ENCODE results near the gene HIGD1C. TPM values are rescaled to one million over a fixed set of nuclear protein-coding genes. Genes with fewer than 3 reads are reported as not detected.

HIGD1C gene
- total and polyA plus RNA-seq, 7 donors = not detected

- Histone ChIP-seq H3K4me3 (no peak overlapping the region), H3K36me3 (peaks cover 8 to 37% (median 13%) of the 10 kb centered on the region in 4 donors), H3K27me3 (no peaks in the 10 kb centered on the region), H3K4me1 (peaks cover 0 to 79% (median 77%) of the 10 kb centered on the region in 4 donors), H3K27ac (peak overlapping the region; percentile 65 to 79 (median 72)), H3K9me3 (peaks cover 0 to 6% (median 0%) of the 10 kb centered on the region in 4 donors)
- WGBS, 2 donors = 38 to 56% methylated on average over 6 of the region's 6 CpGs
- intact Hi-C loops (cut with DNase I) = no loop called here
- TF ChIP-seq POLR2A (IDR thresholded peaks at IDR 0.05) = no peak
- TF ChIP-seq CTCF (IDR thresholded peaks at IDR 0.05) = no peak
- TF ChIP-seq POLR2AphosphoS5 (IDR thresholded peaks at IDR 0.05) = no peak
- no peak for TF ChIP-seq EP300 (IDR thresholded peaks at IDR 0.05)
- no peak for DNase-seq
Measured at GRCh38 chr12:50934981-50935807, 17.1 kb upstream of the HIGD1C start.

- TF ChIP-seq CTCF (IDR thresholded peaks at IDR 0.05) = no peak
- H3K27ac ChIP-seq = peak overlapping the region; percentile 4 to 79 (median 66)
- no peak overlapping the region for H3K4me3 ChIP-seq
- DNase-seq = no peak
- intact Hi-C loops (cut with DNase I) = no loop called here
- H3K36me3 ChIP-seq = peaks cover 0 to 19% (median 3%) of the 10 kb centered on the region in 4 donors
- peaks cover 0 to 81% (median 75%) of the 10 kb centered on the region in 4 donors for H3K4me1 ChIP-seq
- H3K27me3 ChIP-seq = no peaks in the 10 kb centered on the region
- H3K9me3 ChIP-seq = peaks cover 0 to 6% (median 0%) of the 10 kb centered on the region in 4 donors
- WGBS, 2 donors = 92 to 94% methylated on average over 9 of the region's 9 CpGs
Measured at GRCh38 chr12:50936821-50937530, 15.4 kb upstream of the HIGD1C start.

- Histone ChIP-seq H3K27ac (peak overlapping the region in 2 of 4 donors; percentile 68 to 79), H3K36me3 (peaks cover 0 to 12% (median 3%) of the 10 kb centered on the region in 4 donors)
Measured at GRCh38 chr12:50937653-50938052, 14.7 kb upstream of the HIGD1C start.

DNA sequence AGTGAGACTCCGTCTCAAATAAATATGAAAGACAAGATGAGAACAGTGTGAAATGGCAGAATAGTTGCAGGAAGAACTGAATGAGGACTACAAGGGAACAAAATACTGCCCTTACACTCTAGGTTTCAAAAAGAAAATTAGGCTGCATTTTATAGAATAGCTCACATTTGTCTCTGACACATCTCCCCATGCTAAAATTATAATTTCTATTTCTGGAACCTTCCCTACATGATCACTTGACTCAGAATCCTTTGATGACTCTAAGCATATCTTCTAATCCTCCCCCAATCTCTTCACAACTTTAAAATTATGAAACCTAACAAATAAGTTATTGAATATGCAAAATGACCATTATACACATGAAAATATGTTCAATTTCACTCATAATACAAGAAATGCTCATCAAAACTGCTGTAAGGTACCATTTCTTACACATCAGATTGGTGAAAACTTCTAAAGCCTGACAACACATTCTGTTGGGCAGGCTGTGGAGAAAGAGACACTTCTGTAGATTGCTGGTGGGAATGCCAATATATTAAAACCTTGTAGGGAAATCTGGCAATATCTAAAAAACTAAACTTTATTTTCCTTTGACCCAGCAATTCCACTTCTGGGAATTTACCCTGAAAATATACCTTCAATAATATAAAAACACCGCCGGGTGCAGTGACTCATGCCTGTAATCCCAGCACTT lies 4.3 kb upstream of the HIGD1C start:
- no peak overlapping the region for H3K27ac ChIP-seq
- H3K36me3 ChIP-seq = no peaks in the 10 kb centered on the region
- H3K9me3 ChIP-seq = no peaks in the 10 kb centered on the region
- no peak for TF ChIP-seq POLR2AphosphoS5 (IDR thresholded peaks at IDR 0.05)
- TF ChIP-seq POLR2A (IDR thresholded peaks at IDR 0.05) = no peak
- no peak for TF ChIP-seq CTCF (IDR thresholded peaks at IDR 0.05)
- TF ChIP-seq EP300 (IDR thresholded peaks at IDR 0.05) = no peak
- DNase-seq = no peak
- intact Hi-C loops (cut with DNase I) = no loop called here
- WGBS, 2 donors = 88 to 95% methylated on average over 3 of the region's 3 CpGs
- H3K27me3 ChIP-seq = no peaks in the 10 kb centered on the region
- H3K4me3 ChIP-seq = no peak overlapping the region
- H3K4me1 ChIP-seq = no peaks in the 10 kb centered on the region

More at GRCh38 chr12:50937653-50938052, 14.7 kb upstream of the HIGD1C start:
- DNase-seq = no peak
- 98 to 100% methylated on average over 1 of the region's 1 CpG for WGBS, 2 donors
- no peaks in the 10 kb centered on the region for H3K27me3 ChIP-seq
- peaks cover 0 to 6% (median 0%) of the 10 kb centered on the region in 4 donors for H3K9me3 ChIP-seq
- H3K4me3 ChIP-seq = no peak overlapping the region
- TF ChIP-seq EP300 (IDR thresholded peaks at IDR 0.05) (no peak), POLR2A (IDR thresholded peaks at IDR 0.05) (no peak), CTCF (IDR thresholded peaks at IDR 0.05) (no peak), POLR2AphosphoS5 (IDR thresholded peaks at IDR 0.05) (no peak)
- intact Hi-C loops (cut with DNase I) = no loop called here
- H3K4me1 ChIP-seq = peaks cover 0 to 74% (median 69%) of the 10 kb centered on the region in 4 donors
